Hematopoietic multipotent progenitor cell treated with erythropoietin and hydrocortisone succinate and interleukin-3 and kit ligand, for 4 days (in vitro differentiated cells): ENCODE data around the gene REST.
A peak's percentile ranks its signal among the peaks of the same experiment; 100 is the strongest.
"Not testable (repeated sequence)": the region's sequence is repeated elsewhere in the genome, so short reads cannot be mapped to it uniquely, and the experiment has no call there.

Source experiments
- DNase-seq: peaks from one replicate; pipeline ENCODE4 v3.0.0-alpha.2; 2015

Gene REST

DNA sequence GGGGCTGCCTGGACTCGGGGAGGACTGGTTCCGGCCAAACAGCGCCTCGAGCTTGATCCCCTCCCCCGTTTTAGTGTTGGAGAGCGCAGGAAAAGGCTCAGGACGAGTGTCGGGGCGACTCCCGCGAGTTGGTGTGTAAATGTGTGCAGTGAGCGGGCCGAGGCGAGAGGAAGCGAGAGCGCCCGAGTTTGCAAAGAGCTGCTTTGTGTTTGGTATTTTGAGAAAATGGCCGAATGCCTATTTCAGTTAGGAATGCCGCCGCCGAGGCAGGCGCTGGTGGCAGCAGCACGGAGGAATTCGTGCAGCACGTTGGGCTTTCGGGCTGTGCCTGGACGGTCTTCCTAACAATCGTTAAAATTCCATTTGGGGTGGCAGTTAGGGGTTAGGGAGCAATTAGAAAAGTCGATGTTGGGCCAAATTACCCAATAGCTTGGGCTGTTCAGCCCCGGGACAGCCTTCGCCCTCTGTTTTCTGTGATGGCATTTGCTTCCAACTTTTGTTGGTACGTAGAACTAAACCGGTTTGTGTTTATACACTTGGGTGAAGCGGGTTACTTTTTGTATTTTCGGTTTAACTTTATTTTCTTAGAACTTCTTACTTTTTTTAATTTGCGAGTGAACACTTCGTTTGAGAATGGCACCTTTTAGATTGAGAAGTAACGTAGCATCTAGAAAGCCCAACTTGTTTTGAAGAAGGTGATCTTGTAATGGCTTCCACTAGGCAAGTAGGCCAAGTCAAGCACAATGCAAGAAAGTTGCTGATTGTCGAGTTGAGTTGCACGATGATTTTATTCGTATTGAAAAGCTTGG is 1.6 kb downstream of the REST start:
- DNase-seq: peak; percentile 78

DNA sequence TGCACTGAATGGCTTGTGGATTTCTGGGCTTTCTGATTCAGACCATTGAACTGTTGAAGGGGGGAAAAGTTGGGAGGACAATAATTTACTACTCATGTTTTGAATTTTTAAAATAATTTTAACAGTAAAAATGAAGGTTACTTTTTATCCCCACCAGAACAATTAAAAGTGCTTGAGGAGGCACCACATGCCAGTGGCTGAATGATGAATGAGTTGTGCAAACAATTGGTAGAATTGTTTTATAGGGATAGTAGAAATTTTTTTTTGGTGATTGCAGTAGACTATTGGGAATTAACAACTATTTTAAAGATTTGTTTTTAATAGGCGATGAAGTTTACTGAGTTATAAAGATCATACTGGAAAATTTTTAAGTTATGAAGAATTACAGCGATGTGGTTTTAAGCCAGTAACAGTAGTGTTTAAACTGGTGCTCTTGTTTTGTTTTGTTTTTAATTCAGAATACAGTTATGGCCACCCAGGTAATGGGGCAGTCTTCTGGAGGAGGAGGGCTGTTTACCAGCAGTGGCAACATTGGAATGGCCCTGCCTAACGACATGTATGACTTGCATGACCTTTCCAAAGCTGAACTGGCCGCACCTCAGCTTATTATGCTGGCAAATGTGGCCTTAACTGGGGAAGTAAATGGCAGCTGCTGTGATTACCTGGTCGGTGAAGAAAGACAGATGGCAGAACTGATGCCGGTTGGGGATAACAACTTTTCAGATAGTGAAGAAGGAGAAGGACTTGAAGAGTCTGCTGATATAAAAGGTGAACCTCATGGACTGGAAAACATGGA is 2.7 kb downstream of the REST start:
- DNase-seq: peak; percentile 28

DNA sequence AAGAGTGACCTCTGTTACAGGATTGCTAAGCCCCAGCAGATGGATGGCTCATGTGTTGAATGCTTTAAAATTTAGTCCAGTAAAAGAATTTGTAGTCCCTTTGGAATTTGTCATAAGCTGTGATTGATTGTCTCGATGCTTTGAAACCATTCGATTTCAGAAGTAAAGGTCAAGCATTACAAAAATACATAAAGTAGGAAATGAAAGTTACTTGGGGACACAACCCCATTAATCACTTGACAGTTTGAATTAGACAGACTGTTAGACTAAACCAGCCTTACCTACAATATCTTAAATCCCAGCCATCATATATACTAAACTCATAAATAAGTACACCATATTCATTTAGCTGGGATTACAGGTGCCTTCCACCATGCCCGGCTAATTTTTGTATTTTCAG is 6.6 kb downstream of the REST start:
- DNase-seq: no peak

DNA sequence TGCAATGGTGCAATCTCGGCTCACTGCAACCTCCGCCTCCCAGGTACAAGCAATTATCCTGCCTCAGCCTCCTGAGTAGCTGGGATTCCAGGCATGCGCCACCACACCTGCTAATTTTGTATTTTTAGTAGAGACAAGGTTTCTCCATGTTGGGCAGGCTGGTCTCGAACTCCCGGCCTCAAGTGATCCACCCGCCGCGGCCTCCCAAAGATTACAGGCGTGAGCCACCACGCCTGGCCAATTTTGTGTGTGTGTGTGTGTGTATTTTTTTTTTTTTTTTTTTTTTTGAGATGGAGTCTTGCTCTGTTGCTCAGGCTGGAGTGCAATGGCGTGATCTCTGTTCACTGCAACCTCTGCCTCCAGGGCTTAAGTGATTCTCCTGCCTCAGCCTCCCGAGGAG is 7.3 kb downstream of the REST start:
- not testable (repeated sequence) for DNase-seq

DNA sequence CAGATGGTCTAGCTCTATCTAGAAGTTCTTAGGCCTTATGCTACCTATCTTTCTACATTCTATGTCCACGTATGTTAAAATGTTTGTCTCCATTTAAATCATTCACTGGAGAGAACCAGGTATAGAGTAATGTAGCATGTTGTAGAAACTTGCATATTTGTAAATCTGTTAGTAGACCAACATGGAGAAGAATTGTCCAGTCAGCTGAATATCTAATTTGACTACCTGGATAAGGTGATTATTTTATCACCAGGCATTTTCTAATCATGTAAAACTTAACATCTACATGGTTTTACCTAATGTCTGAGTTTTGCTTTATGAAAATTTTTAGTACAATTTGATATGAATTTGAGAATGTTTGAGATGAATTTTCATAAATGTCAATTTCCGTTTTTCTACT is 19.5 kb downstream of the REST start:
- no peak for DNase-seq

DNA sequence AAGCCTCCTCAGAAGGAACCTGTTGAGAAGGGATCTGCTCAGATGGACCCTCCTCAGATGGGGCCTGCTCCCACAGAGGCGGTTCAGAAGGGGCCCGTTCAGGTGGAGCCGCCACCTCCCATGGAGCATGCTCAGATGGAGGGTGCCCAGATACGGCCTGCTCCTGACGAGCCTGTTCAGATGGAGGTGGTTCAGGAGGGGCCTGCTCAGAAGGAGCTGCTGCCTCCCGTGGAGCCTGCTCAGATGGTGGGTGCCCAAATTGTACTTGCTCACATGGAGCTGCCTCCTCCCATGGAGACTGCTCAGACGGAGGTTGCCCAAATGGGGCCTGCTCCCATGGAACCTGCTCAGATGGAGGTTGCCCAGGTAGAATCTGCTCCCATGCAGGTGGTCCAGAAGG is 22.9 kb downstream of the REST start:
- no peak for DNase-seq

DNA sequence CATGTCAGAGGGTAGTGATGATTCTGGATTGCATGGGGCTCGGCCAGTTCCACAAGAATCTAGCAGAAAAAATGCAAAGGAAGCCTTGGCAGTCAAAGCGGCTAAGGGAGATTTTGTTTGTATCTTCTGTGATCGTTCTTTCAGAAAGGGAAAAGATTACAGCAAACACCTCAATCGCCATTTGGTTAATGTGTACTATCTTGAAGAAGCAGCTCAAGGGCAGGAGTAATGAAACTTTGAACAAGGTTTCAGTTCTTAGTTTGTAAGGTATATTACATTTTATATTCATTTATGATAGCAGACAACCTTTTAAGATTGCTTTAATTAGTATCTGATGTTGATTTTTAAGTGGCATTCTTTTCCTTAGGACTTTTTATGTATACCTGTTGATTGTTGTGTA is 24.2 kb downstream of the REST start:
- DNase-seq: no peak

DNA sequence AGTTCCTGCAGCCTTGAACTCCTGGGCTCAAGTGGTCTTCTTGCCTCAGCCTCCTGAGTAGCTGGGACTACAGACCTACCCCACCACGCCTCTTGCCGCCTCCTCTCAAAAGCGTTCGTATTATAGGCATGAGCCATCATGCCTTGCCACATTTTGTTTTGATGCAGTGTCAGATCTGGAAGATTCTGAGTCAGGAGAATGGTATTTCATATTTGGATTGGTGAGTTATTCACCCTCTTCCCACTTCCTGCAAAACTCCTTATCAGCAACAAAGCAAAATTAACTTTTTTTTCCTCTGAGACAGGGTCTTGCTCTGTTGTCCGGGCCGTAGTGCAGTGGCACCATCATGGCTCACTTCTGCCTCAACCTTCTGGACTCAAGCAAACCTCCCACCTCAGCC is 29.6 kb downstream of the REST start:
- no peak for DNase-seq

DNA sequence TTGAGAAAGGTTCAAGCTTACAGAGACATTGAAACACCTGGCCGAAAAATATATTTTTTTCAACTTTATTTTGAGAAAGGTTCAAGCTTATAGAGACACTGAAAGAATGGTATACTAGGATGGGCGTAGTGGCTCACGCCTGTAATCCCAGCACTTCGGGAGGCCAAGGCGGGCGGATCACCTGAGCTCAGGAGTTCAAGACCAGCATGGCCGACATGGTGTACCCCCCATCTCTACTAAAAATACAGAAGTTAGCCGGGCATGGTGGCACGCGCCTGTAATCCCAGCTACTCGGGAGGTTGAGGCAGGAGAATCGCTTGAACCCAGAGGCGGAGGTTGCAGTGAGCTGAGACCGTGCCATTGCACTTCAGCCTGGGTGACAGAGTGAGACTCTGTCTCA is 32.1 kb downstream of the REST start:
- not testable (repeated sequence) for DNase-seq

DNA sequence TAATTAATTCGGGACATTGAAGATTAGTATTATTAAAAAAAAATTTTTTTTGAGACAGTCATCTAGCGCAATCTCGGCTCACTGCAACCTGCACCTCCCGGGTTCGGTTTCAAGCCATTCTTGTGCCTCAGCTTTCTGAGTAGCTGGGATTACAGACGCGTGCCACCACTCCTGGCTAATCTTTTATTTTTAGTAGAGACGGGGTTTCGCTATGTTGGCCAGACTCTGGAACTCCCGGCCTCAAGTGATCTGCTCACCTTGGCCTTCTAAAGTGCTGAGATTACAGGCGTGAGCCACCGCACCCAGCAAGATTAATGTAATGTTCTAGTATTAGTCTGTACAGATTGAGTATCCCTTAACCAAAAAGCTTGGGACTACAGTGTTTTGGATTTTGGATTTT is 32.7 kb downstream of the REST start:
- no peak for DNase-seq

DNA sequence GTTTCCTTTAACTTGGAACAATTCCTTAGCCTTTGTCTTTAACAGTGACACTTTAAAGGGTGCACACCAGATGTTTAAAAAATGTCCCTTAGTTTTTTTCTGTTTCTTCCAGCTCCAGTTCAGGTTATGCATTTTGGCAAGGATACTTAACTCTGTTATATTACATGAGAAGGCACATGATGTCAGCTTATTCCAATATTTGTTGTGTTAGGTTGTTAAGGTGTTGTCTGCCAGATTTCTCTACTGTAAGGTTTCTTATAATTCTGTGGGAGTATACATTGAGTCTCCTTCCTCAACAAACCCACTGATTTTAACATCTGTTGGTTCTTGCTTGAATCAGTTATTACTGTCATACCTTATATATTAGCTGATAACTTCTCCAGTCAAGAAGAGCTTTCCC is 33.3 kb downstream of the REST start:
- DNase-seq: no peak

DNA sequence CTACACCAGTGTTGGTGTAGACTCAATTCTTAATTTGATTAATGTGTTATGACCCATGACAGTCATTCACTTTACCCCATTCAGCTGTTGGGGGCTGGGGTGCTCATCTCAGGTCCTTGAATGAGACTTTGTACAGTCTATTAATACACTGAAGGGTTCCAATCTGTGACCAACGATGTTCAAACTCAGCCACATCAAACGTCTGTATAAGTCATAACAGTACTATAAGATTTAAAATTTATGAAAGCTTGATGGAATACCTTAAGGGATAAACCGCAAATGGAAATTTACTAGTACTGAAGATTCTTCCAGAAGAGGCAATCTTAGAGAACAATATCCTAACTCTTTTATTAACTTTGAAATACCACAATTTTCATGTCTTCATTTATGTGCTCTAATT is 33.7 kb downstream of the REST start:
- DNase-seq: no peak

DNA sequence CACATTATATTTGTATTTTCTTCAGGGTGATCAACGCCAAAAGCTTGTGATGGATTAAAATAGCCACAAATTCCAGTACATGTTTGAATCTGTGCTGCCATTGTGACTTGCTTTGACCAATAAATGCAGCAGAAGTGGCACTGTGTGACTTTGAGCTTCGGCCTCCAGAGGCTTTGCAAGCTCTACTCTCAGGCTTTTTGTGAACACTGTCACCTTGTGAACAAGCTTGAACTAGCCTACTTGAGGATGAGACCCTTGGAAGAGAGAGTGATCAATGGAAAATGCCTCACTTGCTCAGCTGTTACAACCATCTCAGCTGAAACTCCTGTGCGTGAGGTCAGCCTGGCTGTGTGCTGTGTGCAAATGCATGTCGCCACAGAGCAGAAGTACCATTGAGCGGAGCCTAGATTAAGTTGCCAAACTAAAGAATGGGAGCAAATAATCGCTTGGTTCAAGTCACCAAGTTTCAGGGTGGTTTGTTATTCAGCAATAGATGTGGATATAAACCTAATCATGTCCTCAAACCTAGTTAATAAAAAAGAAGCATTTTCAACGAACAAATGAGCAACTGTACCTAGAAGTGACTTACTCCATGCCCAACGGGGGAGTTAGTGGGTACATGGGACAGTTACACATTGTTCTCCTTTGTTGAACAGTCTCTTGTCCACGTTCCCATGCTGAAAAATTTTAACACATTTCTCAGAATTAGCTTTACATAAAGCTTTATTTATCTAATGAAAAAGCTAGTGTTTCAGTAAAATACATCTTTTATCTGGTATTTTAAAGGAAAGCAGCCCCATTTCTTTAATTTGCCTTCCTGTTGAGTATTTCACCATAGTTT is 46.2 kb downstream of the REST start:
- no peak for DNase-seq

DNA sequence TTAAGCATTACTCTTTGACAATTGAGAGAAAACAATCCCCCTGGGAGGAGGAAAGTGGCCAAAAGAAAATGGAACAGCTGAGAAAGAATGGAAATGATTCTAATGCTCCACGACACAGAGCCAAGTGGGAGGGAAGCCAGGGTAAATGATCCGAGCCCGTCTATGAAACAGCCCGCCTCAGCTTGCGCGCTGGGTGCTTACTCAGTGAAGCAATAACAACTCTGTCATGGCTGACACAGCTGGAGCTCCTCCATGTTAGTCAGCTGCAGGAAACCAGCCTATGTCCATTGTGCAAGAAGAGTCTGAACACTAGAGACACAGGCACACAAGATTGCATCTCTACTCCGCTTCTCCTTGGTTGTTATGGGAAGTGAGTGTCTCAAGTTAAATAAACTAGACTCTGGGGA is 50.4 kb downstream of the REST start:
- DNase-seq: peak; percentile 77

DNA sequence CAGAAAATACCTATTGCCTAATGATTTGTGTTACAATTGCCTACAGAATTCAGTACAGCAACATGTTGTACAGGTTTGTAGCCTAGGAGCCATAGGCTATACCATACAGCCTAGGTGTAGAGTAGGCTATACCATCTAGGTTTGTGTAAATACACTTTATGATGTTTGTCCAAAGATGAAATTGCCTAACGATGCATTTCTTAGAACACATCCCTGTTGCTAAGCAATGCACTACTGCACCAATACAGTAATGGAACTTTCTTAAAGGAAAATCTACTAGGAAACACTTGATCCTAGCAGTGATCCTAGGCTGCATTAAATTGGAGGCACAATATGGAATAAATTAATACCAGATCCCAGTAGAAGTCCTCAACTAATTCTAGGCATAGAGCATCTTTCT is 51.4 kb downstream of the REST start:
- DNase-seq: no peak

DNA sequence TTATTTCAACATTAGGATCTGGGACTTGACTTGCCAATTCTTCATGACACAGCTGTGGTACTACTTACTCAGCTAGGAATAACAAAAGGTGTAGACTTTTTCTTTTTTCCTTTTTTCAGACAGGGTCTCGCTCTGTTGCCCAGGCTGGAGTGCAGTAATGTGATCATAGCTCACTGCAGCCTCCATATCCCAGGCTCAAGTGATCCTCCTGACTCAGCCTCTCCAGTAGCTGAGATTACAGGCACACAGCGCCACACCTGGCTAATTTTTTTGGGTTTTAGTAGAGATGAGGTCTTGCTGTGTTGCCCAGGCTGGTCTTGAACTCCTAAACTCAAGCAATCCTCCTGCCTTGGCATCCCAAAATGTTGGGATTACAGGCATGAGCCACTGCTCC is 53.4 kb downstream of the REST start:
- no peak for DNase-seq

DNA sequence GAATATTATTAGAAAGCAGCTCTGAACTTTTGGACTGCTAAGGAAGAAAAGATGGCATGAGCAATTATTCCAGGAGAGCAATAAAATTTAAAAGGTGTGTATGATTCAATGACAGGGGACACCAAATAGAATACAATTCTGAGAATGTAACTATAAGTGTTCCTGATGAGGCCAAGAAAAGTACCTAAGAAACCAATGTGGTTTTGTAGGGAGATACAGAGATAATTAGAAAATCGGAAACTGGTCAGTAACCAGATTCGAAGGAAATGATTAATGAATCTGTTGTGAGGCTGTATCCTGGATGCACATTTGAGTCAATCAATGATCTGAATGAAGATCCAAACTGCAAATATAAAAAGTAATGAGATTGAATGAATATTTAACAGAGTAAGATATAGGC is 63.7 kb downstream of the REST start:
- DNase-seq: no peak

DNA sequence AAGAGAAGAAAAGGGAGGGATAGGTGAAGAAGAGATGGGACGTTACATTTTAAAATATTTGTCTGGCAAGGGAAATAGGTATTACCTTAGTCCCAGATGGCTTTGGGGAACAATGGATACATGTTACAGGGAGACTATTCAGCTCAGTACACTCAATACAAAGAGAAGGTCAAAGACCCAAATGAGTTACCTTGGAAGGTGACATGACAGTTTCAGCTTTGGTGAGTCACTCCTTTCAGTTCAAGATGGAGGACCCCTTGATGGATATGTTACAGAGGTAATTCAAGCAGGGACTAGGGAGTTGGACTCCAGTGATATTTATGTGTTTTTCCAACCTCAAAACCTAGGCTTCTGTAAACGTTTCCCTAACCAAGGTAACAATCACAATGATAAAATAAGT is 64.7 kb downstream of the REST start:
- no peak for DNase-seq

DNA sequence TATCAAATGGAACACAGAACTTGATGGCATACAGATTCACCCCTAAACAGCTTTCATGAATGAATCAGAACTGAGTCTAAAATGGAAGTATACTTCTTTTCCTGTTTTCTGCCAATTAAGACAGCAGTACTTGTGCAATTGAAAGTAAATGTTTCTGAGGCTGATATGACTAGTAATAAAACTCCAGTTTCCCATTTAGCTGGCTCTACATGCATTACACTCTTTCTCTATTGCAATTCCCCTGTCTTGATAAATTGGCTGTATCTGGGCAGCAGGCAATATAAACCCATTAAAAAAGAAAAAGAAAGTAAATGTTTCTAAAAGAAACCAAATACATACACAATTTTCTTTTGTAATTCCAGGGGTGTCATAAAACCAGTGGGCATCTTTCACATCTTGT is 65.1 kb downstream of the REST start:
- no peak for DNase-seq

DNA sequence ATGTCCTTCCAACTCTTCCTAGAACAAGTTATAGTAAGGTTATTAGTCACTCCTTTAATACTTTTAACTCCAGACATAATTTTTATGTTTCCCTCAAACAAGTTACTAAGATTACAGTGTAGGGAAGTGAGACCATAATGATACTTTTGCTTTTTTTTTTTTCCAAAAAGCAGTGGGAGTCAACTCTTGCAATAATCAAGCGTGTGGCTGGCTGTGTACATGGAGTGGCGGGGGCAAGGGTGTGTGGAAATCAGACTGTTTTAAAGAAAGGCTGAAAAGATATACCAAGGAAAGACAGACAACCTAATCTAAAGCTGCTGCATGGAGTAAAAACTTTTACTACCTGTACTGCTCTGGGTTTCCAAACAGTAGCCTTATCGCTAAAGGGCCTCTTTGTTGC is 65.6 kb downstream of the REST start:
- no peak for DNase-seq

DNA sequence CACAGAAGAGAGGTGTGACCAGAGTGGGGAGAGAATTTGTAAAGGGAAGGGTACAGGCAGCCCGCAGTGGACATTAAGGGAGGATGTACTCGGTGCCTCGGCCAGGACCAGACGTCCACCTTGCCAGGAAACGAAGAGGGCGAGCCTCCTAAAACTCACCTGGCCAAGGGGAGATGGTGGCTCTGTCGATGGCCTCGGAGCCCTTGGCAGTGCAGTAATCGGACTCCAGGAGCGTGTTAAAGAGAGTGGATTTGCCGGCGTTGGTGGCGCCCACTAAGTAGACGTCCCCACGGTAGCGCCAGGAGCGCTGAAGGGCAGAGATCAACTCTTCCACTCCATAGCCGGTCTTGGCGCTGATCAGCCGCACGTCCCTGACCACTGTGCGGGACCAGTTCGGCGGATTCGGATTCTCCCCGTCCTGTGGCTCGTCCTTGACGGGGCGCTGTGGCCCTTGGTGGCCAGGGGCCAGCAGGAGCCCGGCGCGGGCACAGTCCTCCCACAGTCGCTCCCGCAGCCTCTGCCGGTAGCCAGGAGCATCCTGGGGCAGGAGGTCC is 68.7 kb downstream of the REST start:
- DNase-seq: peak; percentile 35

DNA sequence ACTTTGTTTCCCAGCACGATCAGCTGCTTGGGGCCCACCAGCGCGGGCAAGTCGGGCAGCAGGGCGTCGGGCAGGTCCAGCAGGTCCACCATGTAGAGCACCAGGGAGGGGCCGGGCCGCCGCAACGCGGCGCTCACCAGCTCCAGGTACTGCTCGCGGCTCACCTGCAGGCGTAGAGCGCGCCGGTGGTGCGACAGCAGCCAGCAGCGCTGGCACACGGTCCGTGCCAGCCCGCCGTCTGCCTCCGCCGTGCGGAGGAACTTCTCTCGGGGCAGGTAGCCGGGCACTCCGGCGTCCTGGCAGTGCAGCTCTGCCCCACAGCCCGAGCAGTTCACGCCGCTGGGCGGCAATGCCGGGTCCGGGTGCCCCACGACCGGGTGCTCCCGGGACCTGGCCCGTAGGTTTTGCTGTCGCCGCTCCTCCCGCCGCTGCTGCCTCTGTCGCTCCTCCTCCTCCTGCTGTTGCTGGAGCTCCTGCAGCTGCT is 69.2 kb downstream of the REST start:
- DNase-seq: peak; percentile 59
